ENCODE measurements around the gene LHX2.
"Not testable (repeated sequence)": the region's sequence is repeated elsewhere in the genome, so short reads cannot be mapped to it uniquely, and the experiment has no call there.

Gene LHX2

GRCh38 chr9:123990427-123990826 is 21.1 kb upstream of the LHX2 start:
- DNase-seq (ENCODE audit: low spot score) = no peak
- no peak for TF ChIP-seq CTCF (IDR thresholded peaks at IDR 0.05; ENCODE audit: extremely low read depth, missing control alignments)

DNA sequence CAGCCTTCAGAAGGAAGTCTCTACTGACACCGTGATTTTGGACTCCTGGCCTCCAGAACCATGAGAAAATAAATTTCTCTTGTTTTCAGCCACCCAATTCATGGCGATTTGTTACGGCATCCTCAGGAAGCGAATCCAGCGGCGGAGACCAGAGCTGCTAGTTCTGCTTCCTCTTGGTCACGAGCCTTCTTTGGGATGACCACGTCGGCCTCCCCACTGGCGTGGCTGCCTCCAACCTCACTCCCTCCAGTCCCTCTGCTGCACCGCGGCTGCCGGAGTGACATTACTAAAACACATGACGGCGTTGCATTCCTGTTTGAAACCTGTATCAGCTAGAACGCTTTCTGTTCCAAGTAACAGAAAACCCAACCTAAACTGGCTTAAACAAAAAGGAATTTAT is 18.9 kb upstream of the LHX2 start:
- not testable (repeated sequence) for DNase-seq (ENCODE audit: low spot score)

- peak; percentile 72 for DNase-seq (ENCODE audit: low spot score)
Measured at GRCh38 chr9:123996731-123997421, 14.7 kb upstream of the LHX2 start.

DNA sequence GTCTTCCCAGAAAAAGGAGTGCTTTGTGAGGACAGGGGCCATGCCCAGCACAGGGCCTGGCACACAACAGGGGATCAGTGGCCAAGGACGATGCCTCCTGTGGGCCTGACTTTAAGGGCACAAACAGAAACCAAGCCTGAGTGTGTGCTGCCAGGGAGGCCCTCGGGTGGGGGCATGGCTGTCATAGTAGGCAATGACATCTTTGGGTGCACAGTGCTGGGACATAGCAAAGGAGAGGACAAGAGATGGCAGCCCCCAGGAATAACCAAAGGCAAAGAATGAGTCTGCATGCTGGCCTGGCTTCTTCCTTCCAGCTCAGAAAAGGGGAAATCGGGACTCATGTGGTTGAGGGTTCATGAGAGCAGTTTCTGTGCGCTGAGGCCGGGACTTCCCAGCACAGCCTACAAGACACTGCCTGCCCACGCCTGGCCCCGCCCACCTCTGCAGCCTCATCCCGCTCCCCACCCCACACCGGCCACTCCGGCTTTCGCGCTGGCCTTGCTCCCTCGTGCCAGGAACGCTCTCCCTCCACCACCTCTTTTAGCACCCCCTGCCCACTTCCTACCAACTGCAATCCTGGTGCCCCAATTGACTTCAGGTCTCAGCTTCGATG is 13.8 kb upstream of the LHX2 start:
- DNase-seq (ENCODE audit: low spot score) = peak; percentile 81
- TF ChIP-seq CTCF (IDR thresholded peaks at IDR 0.05; ENCODE audit: extremely low read depth, missing control alignments) = no peak

More at GRCh38 chr9:123996731-123997421, 14.7 kb upstream of the LHX2 start:
- TF ChIP-seq CTCF (IDR thresholded peaks at IDR 0.05; ENCODE audit: extremely low read depth, missing control alignments) = no peak

DNA sequence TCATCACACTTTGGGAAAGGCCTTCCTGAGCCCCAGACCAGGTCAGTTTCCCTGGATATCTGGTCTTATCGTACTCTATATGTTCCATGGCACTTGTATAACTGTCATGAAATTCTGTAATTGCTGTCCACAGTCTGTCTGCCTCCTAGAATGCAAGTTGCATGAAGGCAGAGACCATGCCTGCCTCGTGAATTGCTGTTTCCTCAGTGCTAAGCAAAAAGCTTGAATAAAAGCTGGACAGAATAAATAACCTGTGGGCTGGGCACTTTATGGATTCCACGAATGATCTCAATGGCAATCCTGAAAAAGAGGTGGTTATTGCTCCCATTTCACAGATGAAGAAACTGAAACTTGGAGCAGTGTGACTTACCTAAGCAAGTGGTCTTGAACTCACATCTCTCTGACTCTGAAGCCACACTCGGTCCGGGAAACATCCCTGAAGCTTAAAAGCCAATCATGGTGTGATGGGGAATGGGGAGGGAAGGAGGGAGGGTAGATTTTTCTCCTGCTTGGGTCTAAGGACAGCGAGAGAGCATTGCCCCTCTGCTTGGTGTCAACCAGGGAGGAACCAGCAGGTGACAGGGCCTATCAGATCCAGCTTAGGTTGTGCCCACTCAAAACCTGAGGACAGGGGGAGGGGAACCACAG is 13.2 kb upstream of the LHX2 start:
- no peak for TF ChIP-seq CTCF (IDR thresholded peaks at IDR 0.05; ENCODE audit: extremely low read depth, missing control alignments)
- DNase-seq (ENCODE audit: low spot score) = no peak

- TF ChIP-seq CTCF (IDR thresholded peaks at IDR 0.05; ENCODE audit: extremely low read depth, missing control alignments) = no peak
- peak; percentile 55 for DNase-seq (ENCODE audit: low spot score)
Measured at GRCh38 chr9:123998970-123999621, 12.5 kb upstream of the LHX2 start.

DNA sequence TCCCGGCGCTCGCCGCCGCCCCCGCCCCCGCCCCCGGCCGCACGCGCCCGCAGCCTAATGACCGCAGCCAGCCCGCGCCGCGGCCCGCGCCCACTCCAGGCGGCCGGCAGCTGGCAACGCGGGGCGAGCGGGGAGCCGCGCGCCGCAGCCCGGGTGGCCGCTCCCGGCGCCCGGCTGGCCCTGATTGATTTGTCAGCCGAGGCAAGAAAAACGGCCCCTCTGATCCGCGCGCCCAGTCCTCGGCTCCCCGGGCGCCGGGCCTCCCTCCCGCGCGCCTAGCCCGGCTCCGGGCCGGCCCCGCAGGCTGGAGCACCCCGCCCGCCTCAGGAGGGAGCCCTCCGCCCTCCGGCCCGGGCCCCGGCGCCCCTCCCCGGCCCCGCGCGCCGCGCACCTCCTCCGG is 11.9 kb upstream of the LHX2 start:
- no peak for TF ChIP-seq CTCF (IDR thresholded peaks at IDR 0.05; ENCODE audit: extremely low read depth, missing control alignments)
- DNase-seq (ENCODE audit: low spot score) = peak; percentile 54
